GM21737 (cell line): ENCODE data around the gene RAB34.
A peak's percentile ranks its signal among the peaks of the same experiment; 100 is the strongest.

Experiments
- ATAC-seq: cut with Tn5 transposase; IDR thresholded peaks from one replicate; pipeline ENCODE4 v1.9.1; 2021; ENCODE audit warnings: mild to moderate bottlenecking, moderate library complexity; ENCODE audit not compliant: unreplicated experiment

The RAB34 gene

GRCh38 chr17:28712705-28713415 lies 4.8 kb downstream of the RAB34 start:
- no peak for ATAC-seq

DNA sequence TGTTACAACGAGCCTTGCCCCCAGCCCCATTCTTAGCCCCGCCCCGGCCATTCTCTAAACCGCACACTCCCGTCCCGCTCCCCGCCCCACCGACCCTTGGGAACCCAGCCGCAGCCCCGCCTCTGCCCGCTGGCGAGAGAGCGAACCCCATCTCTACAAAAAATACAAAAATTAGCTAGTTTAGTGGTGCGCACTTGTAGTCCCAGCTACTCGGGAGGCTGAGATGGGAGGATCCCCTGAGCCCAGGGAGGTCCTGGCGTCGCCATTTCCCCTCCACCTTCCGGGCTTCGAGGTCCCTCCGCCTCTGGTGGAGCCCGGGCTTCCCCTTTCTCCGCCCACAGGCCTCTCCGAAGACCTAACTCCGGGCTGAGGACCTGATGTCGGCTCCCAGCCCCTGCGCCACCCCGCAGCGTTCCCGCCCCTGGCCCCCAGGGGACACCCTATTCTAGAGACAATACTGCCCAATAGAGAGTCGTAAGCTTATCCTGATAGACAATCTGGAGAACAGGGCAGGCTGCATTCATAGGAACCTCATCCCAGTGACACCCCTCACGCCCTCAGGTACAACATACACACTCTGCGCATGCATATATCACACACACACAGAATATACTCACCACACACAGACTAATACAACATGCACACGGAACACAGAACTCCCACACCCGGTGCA lies 5.5 kb downstream of the RAB34 start:
- no peak for ATAC-seq

DNA sequence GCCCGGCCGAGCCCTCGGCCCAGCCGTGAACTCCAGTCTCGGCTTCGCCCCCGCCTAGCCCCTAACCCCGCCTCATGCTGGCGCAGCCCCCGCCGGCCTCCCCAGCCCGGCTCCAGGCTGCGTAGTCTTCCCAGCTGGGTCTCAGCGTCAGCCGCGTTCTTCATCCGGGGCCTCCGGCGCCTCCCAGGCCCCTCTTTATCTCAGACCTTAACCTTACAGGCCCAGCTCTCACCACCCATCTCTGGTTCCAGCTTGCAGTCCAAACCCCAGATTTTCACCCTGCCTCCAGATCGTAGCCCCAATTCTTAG lies 6.0 kb downstream of the RAB34 start, which contains the start of gene PROCA1:
TSS of gene PROCA1 (minus strand) at position 166 of the 309 bp plus-strand sequence. CDS start 228 bp downstream, outside the sequence.
- ATAC-seq: peak; percentile 24

DNA sequence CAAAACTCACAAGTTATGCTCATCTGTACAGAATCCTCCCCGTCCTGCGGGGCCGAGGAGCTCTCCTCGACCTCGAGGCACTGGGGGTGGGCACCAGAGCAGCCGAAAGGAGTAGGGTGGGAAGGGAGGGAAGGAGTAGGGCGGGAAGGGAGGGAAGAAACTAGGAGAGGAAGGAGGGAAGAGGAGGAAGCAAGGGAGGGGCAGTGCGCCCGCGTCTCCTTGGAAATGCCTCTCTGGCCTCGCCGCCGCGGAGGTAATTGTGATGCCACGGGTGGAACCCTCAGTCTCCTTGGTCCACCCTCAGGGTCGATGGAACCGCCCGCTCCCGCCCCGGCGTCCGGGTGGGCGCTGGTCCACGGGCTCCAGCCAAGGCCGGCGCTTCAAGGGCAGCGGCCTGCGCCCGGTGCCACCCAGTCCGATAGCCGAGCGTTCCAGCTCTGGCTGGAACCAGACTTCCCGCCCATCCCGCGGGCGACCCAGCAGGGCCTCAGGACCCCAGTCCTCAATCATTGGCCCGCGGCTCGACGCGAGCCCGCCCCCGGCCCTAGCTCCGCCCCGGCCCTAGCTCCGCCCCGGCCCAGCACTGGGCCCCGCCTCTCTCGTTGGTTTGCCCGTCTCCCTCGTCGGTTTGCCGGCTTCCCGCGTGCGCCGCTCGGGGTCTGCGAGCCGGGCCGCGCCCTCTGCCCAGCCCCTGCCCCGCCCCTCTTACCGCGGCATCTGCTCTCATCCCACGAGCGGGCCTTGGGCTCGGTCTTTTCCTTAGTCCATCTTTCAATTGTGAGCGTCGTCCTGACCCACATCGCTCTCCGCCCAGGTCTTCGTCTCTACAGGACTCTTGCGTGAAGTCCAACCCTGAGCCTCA lies 6.6 kb downstream of the RAB34 start:
- ATAC-seq: peak; percentile 64

GRCh38 chr17:28707339-28707720 lies 10.3 kb downstream of the RAB34 start:
- no peak for ATAC-seq

DNA sequence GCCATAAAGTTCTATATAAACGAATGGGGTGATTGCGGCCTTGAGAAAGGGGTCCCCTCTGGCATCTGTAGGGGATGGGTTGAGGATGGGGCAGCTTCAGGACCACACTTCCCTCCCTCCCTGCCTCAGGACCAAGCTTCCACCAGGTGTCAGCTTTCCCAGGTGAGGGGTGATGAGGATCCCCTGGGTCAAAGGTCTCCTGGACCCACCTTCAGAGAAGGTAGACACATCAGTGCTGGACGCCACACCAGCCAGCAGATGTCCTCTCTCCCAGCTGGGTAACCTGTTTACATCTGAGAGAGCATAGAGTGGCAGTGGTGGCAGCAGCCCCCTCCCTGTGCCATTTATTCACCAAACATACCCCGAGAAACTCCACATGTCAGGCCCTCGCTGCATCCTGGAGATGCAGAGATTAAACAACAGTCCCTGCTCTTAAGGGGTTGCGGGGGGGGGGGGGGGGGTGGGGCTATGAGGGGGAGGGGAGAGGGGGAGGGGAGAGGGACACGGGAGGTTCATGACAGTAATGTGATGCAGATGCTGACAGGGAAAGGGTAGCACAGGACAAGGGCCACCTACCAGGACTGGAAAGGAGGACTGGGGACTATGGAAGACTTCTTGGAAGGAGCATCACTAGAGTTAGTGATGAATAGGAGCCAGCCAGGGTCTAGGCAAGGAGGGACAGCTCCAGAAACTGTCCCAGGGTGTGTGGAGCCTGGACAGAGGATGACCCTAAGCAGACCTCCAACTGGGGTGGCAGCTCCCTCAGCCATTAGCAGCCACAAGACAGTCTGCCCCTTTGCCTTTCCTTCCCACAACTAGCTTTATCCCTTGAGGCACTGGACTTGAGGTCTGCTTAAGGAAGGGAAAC lies 11.0 kb downstream of the RAB34 start:
- no peak for ATAC-seq

DNA sequence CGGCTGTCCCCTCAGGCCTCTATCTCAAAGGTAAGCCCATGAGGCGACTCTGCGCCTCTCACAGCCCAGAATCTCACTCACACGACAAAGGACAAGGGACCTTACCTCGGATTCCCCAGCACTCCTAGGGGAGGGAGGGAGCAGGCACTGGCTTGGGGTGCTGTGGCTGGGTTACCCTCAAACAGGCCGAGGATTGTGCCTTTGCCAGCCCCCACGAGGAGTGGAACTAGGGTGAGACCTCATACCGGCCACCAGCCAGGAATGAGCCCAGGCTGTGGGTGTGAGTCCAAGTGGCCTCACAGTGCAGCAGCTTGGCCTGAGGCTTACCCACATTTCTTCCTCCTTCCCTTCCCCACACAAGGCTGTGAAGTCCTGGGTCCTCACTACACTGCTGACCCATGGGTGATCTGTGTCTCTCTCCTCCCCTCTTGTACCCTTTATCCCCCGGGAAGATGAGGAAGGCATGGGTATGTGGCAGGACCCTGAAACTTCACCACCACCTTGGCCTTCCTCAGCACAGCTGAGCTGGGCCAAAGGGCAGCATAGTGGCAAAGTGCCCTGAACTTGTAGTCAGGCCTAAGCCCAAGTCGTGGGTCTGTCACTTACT lies 11.8 kb downstream of the RAB34 start:
- no peak for ATAC-seq

DNA sequence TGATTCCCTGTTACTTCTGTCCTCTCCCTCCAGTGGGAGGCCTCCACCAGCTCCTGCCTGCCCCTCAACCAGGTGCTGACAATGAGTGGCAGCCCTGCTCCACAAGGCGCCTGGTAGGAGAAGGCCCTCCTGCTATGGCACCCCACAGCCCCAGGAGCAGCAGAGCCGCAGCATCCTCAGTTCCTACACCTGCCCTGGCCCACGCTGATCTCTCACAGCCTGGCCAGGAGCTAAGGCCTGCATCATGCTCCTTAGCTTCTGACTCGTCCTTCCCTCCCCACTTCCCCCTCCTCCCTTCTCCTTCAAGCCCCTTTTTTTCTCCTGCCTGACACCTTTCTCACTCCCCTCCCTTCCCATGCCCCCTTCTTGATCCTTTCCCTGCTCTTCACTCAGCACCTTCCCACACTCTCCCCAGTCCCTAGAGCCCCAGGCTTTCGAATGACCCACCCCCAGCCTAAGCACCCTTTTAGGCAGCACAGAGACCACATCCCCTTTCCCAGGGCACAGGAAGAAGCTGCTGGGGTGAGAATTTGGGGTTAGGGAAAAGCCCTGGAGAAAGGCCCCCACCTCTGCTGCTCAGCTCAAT lies 12.5 kb downstream of the RAB34 start:
- ATAC-seq: no peak

GRCh38 chr17:28704219-28704858 lies 13.3 kb downstream of the RAB34 start:
- no peak for ATAC-seq

DNA sequence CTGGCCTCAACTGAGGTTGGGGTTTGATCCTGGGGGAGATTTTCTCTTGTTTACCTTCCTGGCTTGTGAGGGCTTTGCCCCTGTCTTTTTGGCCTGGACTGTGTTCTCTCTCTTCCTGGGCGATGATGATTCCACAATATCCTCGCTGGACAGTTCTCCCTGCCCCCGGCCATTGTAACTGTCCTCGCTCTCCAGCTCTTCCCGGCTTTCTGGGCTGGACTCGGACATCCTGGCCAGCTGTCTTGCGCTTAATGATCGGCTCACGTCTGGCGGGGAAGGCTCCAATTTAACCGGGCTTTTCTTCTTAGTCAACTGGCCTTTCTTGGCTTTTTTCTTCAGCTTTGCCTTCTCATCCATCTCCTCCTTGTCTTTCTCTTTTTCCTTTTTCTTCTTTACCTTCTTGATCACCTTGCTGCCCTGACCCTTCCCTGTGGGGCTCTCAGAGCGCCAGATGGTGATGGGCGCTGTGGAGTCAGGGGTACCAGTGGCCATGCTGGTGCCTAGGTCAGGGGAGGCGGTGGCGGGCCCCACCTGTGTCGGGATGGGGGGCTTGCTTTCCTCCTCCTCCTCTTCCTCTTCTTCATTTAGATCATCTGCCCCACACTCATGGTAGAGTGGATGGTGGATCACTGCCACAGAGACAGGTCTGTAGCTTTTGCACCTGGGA lies 14.0 kb downstream of the RAB34 start:
- no peak for ATAC-seq

DNA sequence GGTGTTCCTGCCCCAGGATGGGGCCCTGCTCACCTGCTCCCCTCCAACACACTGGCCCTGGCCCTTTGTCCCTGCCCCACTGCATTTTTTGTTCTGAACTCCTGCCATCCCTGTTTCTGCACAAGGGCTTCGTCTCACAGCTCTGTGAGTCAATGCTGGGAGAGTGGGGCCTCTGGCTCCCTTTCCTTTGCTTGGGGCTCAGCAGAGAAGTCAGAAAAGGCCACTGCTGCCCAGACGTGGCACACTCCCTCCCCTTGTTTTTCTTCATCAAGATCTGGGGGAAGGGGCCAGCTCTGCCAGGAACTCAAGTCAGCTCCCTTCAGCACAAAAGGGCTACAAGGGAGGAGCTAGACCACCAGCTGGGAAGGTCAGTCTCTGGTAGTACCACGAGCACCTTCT lies 14.9 kb downstream of the RAB34 start:
- ATAC-seq: no peak

- ATAC-seq: no peak
Observed at GRCh38 chr17:28702026-28702751, 15.5 kb downstream of the RAB34 start.

GRCh38 chr17:28700830-28701492 lies 16.7 kb downstream of the RAB34 start:
- no peak for ATAC-seq

GRCh38 chr17:28700278-28700677 lies 17.4 kb downstream of the RAB34 start:
- no peak for ATAC-seq

- ATAC-seq: no peak
Observed at GRCh38 chr17:28698253-28698941, 19.3 kb downstream of the RAB34 start.

- no peak for ATAC-seq
Observed at GRCh38 chr17:28693869-28694268, 23.8 kb downstream of the RAB34 start.

DNA sequence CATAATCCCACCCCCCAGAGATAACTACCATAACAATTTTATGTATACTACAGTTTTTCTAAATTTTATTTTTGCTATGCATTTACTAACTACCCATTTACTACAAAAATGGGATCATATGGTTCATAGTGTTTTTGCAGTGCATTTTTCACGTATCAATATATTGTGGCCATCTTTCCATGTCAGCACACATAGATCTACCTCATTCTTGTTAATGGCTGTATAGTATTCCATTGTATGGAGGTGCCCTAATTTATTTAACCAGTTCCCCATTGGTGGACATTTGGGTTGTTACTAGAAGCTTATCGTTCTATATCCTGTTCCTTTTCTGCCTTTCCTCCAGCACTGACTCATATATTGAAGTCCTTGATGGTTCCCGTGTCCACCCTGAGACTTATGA lies 28.7 kb downstream of the RAB34 start:
- ATAC-seq: no peak
